GM12878 (cell line): ENCODE results near the gene KCNAB2. TPM values are rescaled to one million over a fixed set of nuclear protein-coding genes. Genes with fewer than 3 reads are reported as not detected.

Experiments
- CHD2 ChIP-seq: IDR thresholded peaks from 2 replicates; pipeline ENCODE4 v1.6.1; 2011; ENCODE audit warnings: low read depth, low read length, improper control_type of control experiment, borderline replicate concordance
- CREM ChIP-seq: IDR thresholded peaks from 2 replicates; pipeline ENCODE4 v1.6.1; 2014; ENCODE audit warnings: antibody characterized with exemption, low read depth
- CUX1 ChIP-seq: IDR thresholded peaks from 2 replicates; pipeline ENCODE4 v1.6.1; 2012; ENCODE audit warnings: improper control_type of control experiment, low read depth, low read length; ENCODE audit not compliant: insufficient replicate concordance
- HSF1 ChIP-seq: fragments of 150-350 bp; IDR thresholded peaks from 2 replicates; pipeline ENCODE4 v1.6.1; 2014; ENCODE audit warnings: mild to moderate bottlenecking, low read depth, low read length
- RB1 ChIP-seq: fragments of 450-650 bp; formaldehyde crosslinking; IDR thresholded peaks from 2 replicates; pipeline ENCODE4 v1.6.1; 2017; ENCODE audit warnings: mild to moderate bottlenecking, borderline replicate concordance
- TARDBP ChIP-seq: IDR thresholded peaks from 2 replicates; pipeline ENCODE4 v1.6.1; 2016; ENCODE audit warnings: borderline replicate concordance
- YY1 ChIP-seq: IDR thresholded peaks from 2 replicates; pipeline ENCODE4 v1.6.1; 2011; ENCODE audit warnings: low read depth, mild to moderate bottlenecking, low read length
- polyA plus RNA-seq, 11 experiments: library from polyadenylated mRNA; depleted of rRNA in 4 of 11; unstranded in 6 of 11; stranded (reverse) in 5 of 11; fragments of >200 nt; fragmentation: Nextera tagmentation in 4 of 11; fragmentation: Illumina TruSeq in 1 of 11; extraction: Ambion mirVana in 4 of 11; extraction: Trizol in 1 of 11; gene quantifications; 1 replicate in 1 of 11; 2 replicates in 10 of 11; pipeline versions ENCODE4 v1.2.1 to v1.2.3, GENCODE V29; 2011 to 2016; ENCODE audit warnings: inconsistent platforms in 2 of 11, missing spikeins in 2 of 11, low read depth in 1 of 11
- total RNA-seq, 4 experiments: library from RNA; depleted of rRNA in 3 of 4; stranded (reverse); fragments of >200 nt in 3 of 4; fragmentation: Illumina TruSeq in 1 of 4; extraction: Trizol in 1 of 4; gene quantifications; 2 replicates each; pipeline versions ENCODE4 v1.2.1 to v1.2.3, GENCODE V29; 2013 to 2021

The KCNAB2 gene
- total and polyA plus RNA-seq, 10 of the 15 experiments (the other 5 are each of a cell fraction or from before 2014, with no cell fraction given) = 2.9 to 123 (median 62.4) TPM

- TF ChIP-seq CUX1 (no peak), CREM (no peak), RB1 (no peak), YY1 (no peak), CHD2 (no peak), HSF1 (no peak), TARDBP (no peak)
Observed at GRCh38 chr1:6071219-6071618, 25.5 kb downstream of the KCNAB2 start (continued).
